GM19193 (cell line): ENCODE data around the gene FOXP1.

Source experiments
- POLR2A ChIP-seq: IDR thresholded peaks from 4 replicates; pipeline ENCODE4 v1.6.1; 2011; ENCODE audit not compliant: insufficient read depth, insufficient read length; ENCODE audit errors: extremely low read depth

Gene FOXP1

GRCh38 chr3:71442652-71443042 lies 140.9 kb downstream of the FOXP1 start:
- TF ChIP-seq POLR2A = no peak

DNA sequence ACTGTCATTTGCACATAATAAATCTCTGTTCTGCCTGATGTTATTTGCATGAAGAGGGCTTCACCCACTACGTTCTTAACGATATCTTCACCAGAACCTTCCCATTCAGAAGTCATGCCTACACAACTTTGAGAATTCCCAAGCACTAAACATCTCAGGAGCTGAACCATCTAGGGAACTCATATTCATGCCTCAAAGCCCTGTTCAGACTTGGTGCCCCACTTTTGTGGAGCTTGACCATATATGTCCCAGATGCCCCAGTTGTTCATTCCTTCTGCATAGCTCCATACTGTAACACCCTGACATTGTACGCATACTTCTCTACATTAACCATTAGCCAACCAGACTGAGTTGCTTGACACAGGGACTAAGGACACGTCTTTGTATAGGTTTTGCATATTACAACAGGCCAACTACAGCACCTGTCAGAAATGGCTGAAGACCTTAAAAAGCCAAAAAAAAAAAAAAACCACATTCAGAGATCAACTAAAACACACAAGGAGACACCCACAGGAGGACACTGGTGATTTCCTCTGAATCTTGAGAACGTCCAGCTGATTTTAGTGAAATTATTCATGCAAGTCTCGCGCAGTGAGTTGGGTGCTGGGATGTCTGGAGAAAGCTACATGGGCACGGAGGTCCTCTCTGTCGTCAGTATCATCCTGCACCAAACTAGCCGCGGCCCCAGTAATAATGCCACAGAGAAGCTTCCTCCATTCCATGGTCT lies 141.4 kb downstream of the FOXP1 start:
- TF ChIP-seq POLR2A = no peak

DNA sequence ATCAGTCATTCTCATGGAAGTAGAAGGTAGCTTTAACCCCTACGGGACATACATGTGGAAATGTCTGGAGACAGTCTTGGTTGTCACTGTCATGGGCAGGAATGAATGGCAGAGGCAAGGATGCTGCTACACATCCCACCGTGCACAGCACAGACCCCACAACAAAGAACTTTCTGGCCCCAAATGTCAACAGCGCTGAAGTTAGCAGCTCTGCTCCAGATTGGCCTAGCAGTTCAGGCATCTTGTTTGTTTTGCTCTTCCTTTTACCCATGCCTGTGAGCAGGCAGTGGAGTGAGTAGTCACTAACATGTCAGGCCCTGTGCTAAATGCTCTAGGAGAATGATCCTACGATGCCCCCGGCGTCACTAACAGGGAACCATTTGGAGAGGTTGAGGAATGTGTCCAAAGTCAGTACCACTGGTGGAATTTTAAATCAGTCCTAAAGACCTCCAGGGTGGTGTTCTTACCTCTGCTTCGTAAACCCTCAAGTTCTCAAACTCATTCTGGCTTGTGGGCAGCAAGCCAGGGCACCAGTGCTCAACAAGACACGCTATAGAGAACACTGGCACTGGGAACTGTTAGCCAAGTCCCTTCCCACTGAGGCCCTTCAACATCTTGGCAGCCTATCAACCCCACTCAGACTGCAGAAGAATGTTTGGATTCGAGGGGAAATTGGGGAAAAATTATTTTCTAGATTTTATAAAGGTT lies 142.2 kb downstream of the FOXP1 start:
- no peak for TF ChIP-seq POLR2A

- no peak for TF ChIP-seq POLR2A
Measured at GRCh38 chr3:71438904-71439303, 144.6 kb downstream of the FOXP1 start.

DNA sequence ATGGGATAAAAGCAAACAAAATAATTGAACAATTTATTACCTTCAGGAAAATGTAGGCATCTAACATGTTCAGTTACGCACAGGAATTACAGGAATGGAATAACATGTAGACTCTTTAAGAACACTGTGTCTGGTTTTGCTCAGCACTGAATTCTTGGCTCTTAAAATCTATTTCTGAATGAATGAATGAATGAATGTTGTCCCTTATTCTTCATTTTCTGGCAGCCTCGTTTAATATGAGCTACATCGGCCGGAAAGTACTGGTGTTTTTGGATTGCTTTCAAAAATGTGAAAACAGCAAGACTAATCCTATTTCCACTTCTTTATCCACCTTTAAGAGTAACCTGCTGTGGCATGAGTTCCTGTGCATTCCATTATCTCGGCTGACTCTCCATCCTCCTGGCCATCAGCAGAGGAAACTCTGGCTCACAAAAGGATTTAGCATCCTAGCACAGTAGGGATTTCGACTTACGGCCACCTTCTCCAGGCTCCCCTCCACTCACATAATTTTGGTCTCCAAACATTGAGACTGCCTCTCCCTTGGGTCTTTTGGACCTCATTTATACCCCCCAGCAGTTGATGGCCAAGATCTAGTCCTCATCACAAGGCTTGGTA lies 145.3 kb downstream of the FOXP1 start:
- TF ChIP-seq POLR2A = no peak

DNA sequence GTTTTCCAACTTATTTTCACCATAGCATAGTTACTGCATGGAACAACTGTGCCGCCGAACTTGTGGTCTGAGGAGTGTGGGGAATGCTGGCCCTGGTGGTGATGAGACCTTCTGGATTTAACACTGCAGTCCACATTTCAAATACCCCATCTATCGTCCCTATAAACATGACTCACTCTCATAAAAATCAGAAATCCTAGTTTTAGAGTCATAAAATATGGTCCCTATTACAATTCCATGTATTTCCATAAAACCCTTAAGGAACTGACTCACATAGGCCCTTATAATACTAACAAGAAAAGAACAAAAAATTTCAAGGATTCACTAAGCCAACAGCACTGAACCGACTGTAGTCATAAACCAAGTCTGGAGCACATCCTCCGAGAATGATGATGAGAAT lies 147.2 kb downstream of the FOXP1 start:
- TF ChIP-seq POLR2A = no peak

DNA sequence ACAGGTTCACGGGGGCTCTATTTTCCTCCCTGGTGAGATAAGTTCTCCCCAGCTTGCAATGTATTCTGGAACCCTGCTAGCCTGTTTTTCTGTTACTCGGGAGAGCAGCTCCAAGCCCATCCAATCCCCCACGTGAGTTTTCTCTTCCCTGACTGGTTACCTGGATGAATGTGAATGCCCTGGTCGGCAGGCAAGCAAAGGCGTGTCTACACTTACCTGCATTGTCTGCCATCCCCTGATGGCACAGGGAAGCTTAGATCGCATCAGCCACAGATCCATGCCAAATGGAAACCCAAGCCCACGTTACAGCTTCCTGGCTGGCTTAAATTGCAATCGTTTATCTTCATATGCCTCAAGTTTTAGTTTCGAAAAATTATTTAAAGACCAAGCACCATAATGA lies 149.9 kb downstream of the FOXP1 start:
- no peak for TF ChIP-seq POLR2A

GRCh38 chr3:71432044-71432975 lies 151.2 kb downstream of the FOXP1 start:
- no peak for TF ChIP-seq POLR2A

DNA sequence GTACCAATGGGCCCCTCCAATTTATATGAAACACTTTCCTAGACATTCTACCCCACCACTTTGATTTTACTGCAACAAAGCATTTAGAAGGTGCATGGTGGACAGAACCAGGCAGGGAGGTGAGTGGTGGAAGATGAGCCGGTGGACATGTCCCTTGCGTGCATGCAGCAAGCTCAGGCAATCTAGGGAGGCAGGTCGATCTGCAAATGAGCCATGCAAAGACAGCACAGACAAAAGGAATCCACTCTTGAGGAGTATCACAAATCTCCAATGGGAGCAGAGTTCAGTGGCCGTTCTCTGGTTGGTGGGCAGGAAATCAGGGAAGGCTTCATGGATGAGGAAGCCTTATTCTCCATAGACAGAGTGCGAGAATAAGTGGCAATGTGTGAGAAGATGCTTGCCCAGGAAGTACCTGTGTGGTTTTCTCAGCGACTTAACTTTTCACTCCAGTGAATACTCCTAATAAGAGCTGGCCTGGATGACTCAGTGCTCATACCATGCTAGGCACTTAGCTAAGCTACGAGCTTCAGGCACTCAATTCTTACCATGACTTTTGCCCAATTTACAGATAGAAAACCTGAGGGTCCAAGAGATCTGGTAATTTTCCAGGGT lies 152.5 kb downstream of the FOXP1 start:
- TF ChIP-seq POLR2A = no peak

DNA sequence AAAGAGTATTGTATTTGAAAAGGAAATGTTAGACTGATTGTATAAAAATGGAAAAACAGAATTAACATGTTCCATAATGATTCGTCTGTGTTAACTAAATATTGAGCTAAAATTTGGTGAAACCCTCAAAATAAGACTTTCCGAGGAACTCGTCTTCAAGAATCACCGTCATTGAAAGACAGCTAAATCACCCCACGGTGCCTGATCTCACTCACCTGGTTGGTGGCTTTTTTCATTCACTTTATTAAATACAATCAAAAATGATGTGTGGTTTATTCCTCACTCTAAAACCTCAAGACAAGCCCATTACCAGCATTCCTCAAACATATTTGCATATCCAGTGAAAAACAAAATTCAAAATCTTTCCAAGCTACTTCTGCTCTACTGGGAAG lies 153.9 kb downstream of the FOXP1 start:
- no peak for TF ChIP-seq POLR2A

GRCh38 chr3:71428841-71429596 lies 154.5 kb downstream of the FOXP1 start:
- TF ChIP-seq POLR2A = no peak

GRCh38 chr3:71425491-71426071 lies 157.9 kb downstream of the FOXP1 start:
- no peak for TF ChIP-seq POLR2A

GRCh38 chr3:71423151-71423906 lies 160.2 kb downstream of the FOXP1 start:
- no peak for TF ChIP-seq POLR2A
